HepG2 (cell line): ENCODE data around the gene TUBB3. TPM values are rescaled to one million over a fixed set of nuclear protein-coding genes. Genes with fewer than 3 reads are reported as not detected.
A peak's percentile ranks its signal among the peaks of the same experiment; 100 is the strongest.

ENCODE experiments used
- HNF1A ChIP-seq, 2 experiments: sonication (generic) in 1 of 2; formaldehyde crosslinking in 1 of 2; IDR thresholded peaks; 2 replicates each; pipeline versions ENCODE4 v1.4.0 to v1.6.1; 2016 to 2020; ENCODE audit warnings: borderline replicate concordance in 1 of 2, low read depth in 1 of 2, mild to moderate bottlenecking in 1 of 2, missing genetic modification reagents in 1 of 2
- SMAD3 ChIP-seq: sonication (generic); formaldehyde crosslinking; IDR thresholded peaks from 2 replicates; pipeline ENCODE4 v1.4.0; 2020; ENCODE audit warnings: missing genetic modification reagents
- polyA plus RNA-seq, 8 experiments: library from polyadenylated mRNA; depleted of rRNA in 3 of 8; stranded (reverse) in 7 of 8; unstranded in 1 of 8; fragments of >200 nt; fragmentation: Illumina TruSeq in 4 of 8; extraction: Trizol in 4 of 8; gene quantifications; 2 replicates each; pipeline versions ENCODE4 v1.2.1 to v1.2.3, GENCODE V29; 2011 to 2016; ENCODE audit warnings: low read depth in 4 of 8, missing spikeins in 1 of 8, mixed read lengths in 1 of 8; ENCODE audit not compliant: insufficient read depth in 1 of 8
- total RNA-seq, 5 experiments: library from RNA; depleted of rRNA; stranded (reverse); fragments of >200 nt; fragmentation: Illumina TruSeq; extraction: Trizol; gene quantifications; 2 replicates each; pipeline ENCODE4 v1.2.3, GENCODE V29; 2016; ENCODE audit warnings: low read depth in 1 of 5
- TF ChIP-seq, protein P1 (sequence below), 2 experiments: sonication (generic) in 1 of 2; formaldehyde crosslinking in 1 of 2; IDR thresholded peaks; 2 replicates each; pipeline versions ENCODE4 v1.4.0 to v1.6.1; 2018 to 2020; ENCODE audit warnings: missing genetic modification reagents in 2 of 2, borderline replicate concordance in 1 of 2, low read depth in 1 of 2, mild to moderate bottlenecking in 1 of 2, missing biosample characterization in 1 of 2
- TF ChIP-seq, protein P2 (sequence below): sonication (generic); formaldehyde crosslinking; IDR thresholded peaks from 2 replicates; pipeline ENCODE4 v1.8.1; 2023; ENCODE audit warnings: missing genetic modification reagents, inconsistent platforms, borderline replicate concordance
- TF ChIP-seq, protein P3 (sequence below): sonication (generic); formaldehyde crosslinking; IDR thresholded peaks from 2 replicates; pipeline ENCODE4 v1.5.1; 2020; ENCODE audit warnings: mild to moderate bottlenecking, missing genetic modification reagents, moderate library complexity
- TF ChIP-seq, protein P4 (sequence below): sonication (generic); formaldehyde crosslinking; IDR thresholded peaks from 2 replicates; pipeline ENCODE4 v1.8.1; 2023; ENCODE audit warnings: mild to moderate bottlenecking, moderate library complexity, missing genetic modification reagents
- TF ChIP-seq, protein P5 (sequence below): sonication (generic); formaldehyde crosslinking; IDR thresholded peaks from 2 replicates; pipeline ENCODE4 v1.4.0; 2020; ENCODE audit warnings: missing genetic modification reagents

The TUBB3 gene
- total and polyA plus RNA-seq, 2 of the 13 experiments (the other 11 are each of a cell fraction or from before 2014, with no cell fraction given): 110 to 185 TPM

DNA sequence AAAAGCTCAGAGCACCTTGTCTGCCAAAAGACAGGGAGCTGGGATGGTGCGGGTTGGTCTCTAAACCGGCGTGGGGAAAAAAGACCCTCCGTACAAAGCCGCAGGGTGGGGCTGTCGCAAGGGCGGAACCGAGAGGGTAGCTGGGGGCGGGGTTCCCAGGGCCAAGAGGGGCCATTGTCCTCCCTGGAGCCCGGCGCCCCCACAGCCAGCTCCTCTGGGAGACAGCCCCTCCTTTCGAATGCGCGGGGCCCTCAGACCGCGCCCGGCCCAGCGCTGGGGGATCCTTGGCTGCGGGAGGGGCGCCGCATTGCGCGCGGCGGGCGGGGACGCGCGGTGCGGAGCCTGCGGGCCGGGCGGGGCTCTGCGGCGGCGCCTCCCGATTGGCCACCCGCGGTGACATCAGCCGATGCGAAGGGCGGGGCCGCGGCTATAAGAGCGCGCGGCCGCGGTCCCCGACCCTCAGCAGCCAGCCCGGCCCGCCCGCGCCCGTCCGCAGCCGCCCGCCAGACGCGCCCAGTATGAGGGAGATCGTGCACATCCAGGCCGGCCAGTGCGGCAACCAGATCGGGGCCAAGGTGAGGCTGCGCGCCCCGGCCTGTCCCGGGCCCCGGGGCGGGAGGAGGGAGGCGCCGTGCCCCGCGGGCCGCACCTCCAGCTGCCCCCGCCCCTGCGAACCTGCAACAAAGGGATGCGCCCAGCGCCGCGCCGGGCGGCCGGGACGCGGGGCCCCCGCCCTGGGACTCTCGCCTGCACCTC is at the start of gene TUBB3 (continued):
- TF ChIP-seq HNF1A (IDR thresholded peaks at IDR 0.05; ENCODE audit: low read depth) (no peak), HNF1A (CRISPR knock-in tag; IDR thresholded peaks at IDR 0.05; ENCODE audit: borderline replicate concordance) (peak; percentile 11; the same call in 1 of the 2 replicates), SMAD3 (CRISPR knock-in tag) (no peak)
- TF ChIP-seq, protein P1, sequence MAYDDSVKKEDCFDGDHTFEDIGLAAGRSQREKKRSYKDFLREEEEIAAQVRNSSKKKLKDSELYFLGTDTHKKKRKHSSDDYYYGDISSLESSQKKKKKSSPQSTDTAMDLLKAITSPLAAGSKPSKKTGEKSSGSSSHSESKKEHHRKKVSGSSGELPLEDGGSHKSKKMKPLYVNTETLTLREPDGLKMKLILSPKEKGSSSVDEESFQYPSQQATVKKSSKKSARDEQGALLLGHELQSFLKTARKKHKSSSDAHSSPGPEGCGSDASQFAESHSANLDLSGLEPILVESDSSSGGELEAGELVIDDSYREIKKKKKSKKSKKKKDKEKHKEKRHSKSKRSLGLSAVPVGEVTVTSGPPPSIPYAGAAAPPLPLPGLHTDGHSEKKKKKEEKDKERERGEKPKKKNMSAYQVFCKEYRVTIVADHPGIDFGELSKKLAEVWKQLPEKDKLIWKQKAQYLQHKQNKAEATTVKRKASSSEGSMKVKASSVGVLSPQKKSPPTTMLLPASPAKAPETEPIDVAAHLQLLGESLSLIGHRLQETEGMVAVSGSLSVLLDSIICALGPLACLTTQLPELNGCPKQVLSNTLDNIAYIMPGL (CRISPR knock-in tag; IDR thresholded peaks at IDR 0.05; ENCODE audit: borderline replicate concordance in 1 of 2, low read depth in 1 of 2): no peak; a peak in 2 of 4 replicates
- TF ChIP-seq, protein P2, sequence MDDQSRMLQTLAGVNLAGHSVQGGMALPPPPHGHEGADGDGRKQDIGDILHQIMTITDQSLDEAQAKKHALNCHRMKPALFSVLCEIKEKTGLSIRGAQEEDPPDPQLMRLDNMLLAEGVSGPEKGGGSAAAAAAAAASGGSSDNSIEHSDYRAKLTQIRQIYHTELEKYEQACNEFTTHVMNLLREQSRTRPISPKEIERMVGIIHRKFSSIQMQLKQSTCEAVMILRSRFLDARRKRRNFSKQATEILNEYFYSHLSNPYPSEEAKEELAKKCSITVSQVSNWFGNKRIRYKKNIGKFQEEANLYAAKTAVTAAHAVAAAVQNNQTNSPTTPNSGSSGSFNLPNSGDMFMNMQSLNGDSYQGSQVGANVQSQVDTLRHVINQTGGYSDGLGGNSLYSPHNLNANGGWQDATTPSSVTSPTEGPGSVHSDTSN (CRISPR knock-in tag): no peak; the same call in 1 of the 2 replicates
- TF ChIP-seq, protein P3, sequence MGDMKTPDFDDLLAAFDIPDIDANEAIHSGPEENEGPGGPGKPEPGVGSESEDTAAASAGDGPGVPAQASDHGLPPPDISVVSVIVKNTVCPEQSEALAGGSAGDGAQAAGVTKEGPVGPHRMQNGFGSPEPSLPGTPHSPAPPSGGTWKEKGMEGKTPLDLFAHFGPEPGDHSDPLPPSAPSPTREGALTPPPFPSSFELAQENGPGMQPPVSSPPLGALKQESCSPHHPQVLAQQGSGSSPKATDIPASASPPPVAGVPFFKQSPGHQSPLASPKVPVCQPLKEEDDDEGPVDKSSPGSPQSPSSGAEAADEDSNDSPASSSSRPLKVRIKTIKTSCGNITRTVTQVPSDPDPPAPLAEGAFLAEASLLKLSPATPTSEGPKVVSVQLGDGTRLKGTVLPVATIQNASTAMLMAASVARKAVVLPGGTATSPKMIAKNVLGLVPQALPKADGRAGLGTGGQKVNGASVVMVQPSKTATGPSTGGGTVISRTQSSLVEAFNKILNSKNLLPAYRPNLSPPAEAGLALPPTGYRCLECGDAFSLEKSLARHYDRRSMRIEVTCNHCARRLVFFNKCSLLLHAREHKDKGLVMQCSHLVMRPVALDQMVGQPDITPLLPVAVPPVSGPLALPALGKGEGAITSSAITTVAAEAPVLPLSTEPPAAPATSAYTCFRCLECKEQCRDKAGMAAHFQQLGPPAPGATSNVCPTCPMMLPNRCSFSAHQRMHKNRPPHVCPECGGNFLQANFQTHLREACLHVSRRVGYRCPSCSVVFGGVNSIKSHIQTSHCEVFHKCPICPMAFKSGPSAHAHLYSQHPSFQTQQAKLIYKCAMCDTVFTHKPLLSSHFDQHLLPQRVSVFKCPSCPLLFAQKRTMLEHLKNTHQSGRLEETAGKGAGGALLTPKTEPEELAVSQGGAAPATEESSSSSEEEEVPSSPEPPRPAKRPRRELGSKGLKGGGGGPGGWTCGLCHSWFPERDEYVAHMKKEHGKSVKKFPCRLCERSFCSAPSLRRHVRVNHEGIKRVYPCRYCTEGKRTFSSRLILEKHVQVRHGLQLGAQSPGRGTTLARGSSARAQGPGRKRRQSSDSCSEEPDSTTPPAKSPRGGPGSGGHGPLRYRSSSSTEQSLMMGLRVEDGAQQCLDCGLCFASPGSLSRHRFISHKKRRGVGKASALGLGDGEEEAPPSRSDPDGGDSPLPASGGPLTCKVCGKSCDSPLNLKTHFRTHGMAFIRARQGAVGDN (CRISPR knock-in tag): peak; percentile 61
- TF ChIP-seq, protein P4, sequence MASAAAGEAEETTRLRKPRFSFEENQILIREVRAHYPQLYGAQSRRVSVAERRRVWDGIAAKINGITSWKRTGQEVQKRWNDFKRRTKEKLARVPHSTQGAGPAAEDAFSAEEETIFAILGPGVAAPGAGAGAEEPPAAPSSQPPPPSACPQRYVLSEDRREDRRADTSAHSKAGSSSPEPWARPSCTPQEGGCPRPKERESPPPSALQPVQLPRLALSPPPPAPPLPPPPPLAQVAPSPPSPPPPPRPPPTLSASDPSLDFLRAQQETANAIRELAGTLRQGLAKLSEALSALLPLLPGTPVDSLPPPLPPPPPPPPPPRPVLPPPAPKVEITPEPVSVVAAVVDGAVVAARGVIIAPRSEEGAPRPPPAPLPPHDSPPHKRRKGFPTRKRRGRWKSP: no peak; the same call in 1 of the 2 replicates
- TF ChIP-seq, protein P5, sequence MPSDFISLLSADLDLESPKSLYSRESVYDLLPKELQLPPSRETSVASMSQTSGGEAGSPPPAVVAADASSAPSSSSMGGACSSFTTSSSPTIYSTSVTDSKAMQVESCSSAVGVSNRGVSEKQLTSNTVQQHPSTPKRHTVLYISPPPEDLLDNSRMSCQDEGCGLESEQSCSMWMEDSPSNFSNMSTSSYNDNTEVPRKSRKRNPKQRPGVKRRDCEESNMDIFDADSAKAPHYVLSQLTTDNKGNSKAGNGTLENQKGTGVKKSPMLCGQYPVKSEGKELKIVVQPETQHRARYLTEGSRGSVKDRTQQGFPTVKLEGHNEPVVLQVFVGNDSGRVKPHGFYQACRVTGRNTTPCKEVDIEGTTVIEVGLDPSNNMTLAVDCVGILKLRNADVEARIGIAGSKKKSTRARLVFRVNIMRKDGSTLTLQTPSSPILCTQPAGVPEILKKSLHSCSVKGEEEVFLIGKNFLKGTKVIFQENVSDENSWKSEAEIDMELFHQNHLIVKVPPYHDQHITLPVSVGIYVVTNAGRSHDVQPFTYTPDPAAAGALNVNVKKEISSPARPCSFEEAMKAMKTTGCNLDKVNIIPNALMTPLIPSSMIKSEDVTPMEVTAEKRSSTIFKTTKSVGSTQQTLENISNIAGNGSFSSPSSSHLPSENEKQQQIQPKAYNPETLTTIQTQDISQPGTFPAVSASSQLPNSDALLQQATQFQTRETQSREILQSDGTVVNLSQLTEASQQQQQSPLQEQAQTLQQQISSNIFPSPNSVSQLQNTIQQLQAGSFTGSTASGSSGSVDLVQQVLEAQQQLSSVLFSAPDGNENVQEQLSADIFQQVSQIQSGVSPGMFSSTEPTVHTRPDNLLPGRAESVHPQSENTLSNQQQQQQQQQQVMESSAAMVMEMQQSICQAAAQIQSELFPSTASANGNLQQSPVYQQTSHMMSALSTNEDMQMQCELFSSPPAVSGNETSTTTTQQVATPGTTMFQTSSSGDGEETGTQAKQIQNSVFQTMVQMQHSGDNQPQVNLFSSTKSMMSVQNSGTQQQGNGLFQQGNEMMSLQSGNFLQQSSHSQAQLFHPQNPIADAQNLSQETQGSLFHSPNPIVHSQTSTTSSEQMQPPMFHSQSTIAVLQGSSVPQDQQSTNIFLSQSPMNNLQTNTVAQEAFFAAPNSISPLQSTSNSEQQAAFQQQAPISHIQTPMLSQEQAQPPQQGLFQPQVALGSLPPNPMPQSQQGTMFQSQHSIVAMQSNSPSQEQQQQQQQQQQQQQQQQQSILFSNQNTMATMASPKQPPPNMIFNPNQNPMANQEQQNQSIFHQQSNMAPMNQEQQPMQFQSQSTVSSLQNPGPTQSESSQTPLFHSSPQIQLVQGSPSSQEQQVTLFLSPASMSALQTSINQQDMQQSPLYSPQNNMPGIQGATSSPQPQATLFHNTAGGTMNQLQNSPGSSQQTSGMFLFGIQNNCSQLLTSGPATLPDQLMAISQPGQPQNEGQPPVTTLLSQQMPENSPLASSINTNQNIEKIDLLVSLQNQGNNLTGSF (CRISPR knock-in tag): peak; percentile 54; the same call in 1 of the 2 replicates
